Measurements from ENCODE around the gene REPS2. TPM values are rescaled to one million over a fixed set of nuclear protein-coding genes. Genes with fewer than 3 reads are reported as not detected.

REPS2 gene
- total RNA-seq, 1 experiment from 2014 or later: 3.7 TPM

GRCh38 chrX:17160975-17161374 is 214.5 kb downstream of the REPS2 start:
- Histone ChIP-seq H3K9me3 (ENCODE audit: control insufficient read depth, low read depth, low read length) (peaks cover 27% of the 10 kb centered on the region), H2BK15ac (ENCODE audit: low read depth, low read length) (no peak overlapping the region), H3K4me2 (ENCODE audit: insufficient read depth, insufficient read length, low read length) (no peak overlapping the region), H3K23ac (ENCODE audit: insufficient read length, low read depth, low read length) (no peak overlapping the region), H3K79me2 (ENCODE audit: insufficient read depth, low read length) (no peaks in the 10 kb centered on the region), H3K9ac (ENCODE audit: extremely low read depth, insufficient read length, low read length) (no peak overlapping the region), H2AK5ac (ENCODE audit: insufficient read length, low read length) (no peak overlapping the region), H3K79me1 (ENCODE audit: insufficient read depth, low read depth, low read length, poor library complexity, severe bottlenecking) (no peaks in the 10 kb centered on the region), H3K4ac (ENCODE audit: low read depth, low read length) (no peak overlapping the region), H3K14ac (ENCODE audit: insufficient read depth, low read length) (no peak overlapping the region), H4K8ac (replicated peaks; ENCODE audit: insufficient read length, low read depth, low read length) (no peak overlapping the region), H2BK20ac (ENCODE audit: low read depth, low read length, poor library complexity, severe bottlenecking) (no peak overlapping the region), H2BK120ac (ENCODE audit: low read depth, low read length, poor library complexity, severe bottlenecking) (no peak overlapping the region), H4K91ac (ENCODE audit: insufficient read length, low read depth, low read length) (no peak overlapping the region), H3K18ac (ENCODE audit: insufficient read length, low read depth, low read length) (no peak overlapping the region), H4K5ac (ENCODE audit: insufficient read length, low read depth, low read length) (no peak overlapping the region), H3K27me3 (ENCODE audit: insufficient read depth, low read length) (no peaks in the 10 kb centered on the region), H4K20me1 (ENCODE audit: control insufficient read depth, insufficient read depth, insufficient read length) (no peaks in the 10 kb centered on the region), H2BK5ac (ENCODE audit: insufficient read length, low read length) (no peak overlapping the region), H3K56ac (ENCODE audit: insufficient read length, low read depth, low read length) (no peak overlapping the region), H3K27ac (ENCODE audit: insufficient read length, low read depth, low read length) (no peak overlapping the region), H3K4me1 (ENCODE audit: insufficient read depth, low read length) (no peaks in the 10 kb centered on the region), H3T11ph (ENCODE audit: low read length) (no peak overlapping the region), H2BK12ac (ENCODE audit: insufficient read length, low read depth, low read length) (no peak overlapping the region), H3K23me2 (ENCODE audit: insufficient read length, low read depth, low read length, poor library complexity, severe bottlenecking) (no peaks in the 10 kb centered on the region), H2AFZ (ENCODE audit: low read length) (no peak overlapping the region)
- DNase-seq: no peak
- no peak overlapping the region for H3K27ac Mint-ChIP-seq
- H3K36me3 Mint-ChIP-seq (ENCODE audit: insufficient read depth in 1 of 3, low read depth in 3 of 3): peaks cover 32 to 53% (median 42%) of the 10 kb centered on the region in 3 experiments
- H3K4me1 Mint-ChIP-seq: peaks cover 6 to 16% of the 10 kb centered on the region in 2 experiments
- WGBS (ENCODE audit: extremely low coverage, insufficient read length, low lambda C conversion rate): no CpG with 5 or more reads among the region's 1 CpG
- no peaks in the 10 kb centered on the region for H3K27me3 Mint-ChIP-seq (ENCODE audit: low read depth)
- no peak overlapping the region for H3K4me3 Mint-ChIP-seq
- TF ChIP-seq CTCF (conservative IDR thresholded peaks at IDR 0.05): peak; percentile 70
- peaks cover 52% of the 10 kb centered on the region in 2 experiments for H3K9me3 Mint-ChIP-seq
